WTC11 (cell line): Measurements from ENCODE around the gene BCS1L.

Experiments used
- AFF4 ChIP-seq: sonication (generic); formaldehyde crosslinking; IDR thresholded peaks from 2 replicates; pipeline ENCODE4 v1.8.1; 2023; ENCODE audit warnings: mild to moderate bottlenecking, missing genetic modification reagents, borderline replicate concordance
- NR1H2 ChIP-seq: sonication (generic); formaldehyde crosslinking; IDR thresholded peaks from 2 replicates; pipeline ENCODE4 v1.9.0; 2021; ENCODE audit warnings: mild to moderate bottlenecking, moderate library complexity, missing genetic modification reagents
- STAT6 ChIP-seq: sonication (generic); formaldehyde crosslinking; conservative IDR thresholded peaks from 2 replicates; pipeline ENCODE4 v1.8.1; 2023; ENCODE audit warnings: mild to moderate bottlenecking, low read depth, missing genetic modification reagents, moderate library complexity
- ZBTB21 ChIP-seq: sonication (generic); formaldehyde crosslinking; IDR thresholded peaks from 2 replicates; pipeline ENCODE4 v1.8.1; 2023; ENCODE audit warnings: mild to moderate bottlenecking, missing genetic modification reagents, borderline replicate concordance
- TF ChIP-seq, protein P1 (sequence below): sonication (generic); formaldehyde crosslinking; IDR thresholded peaks from 2 replicates; pipeline ENCODE4 v1.8.1; 2023; ENCODE audit warnings: mild to moderate bottlenecking, moderate library complexity, missing genetic modification reagents
- TF ChIP-seq, protein P2 (sequence below): sonication (generic); formaldehyde crosslinking; IDR thresholded peaks from 2 replicates; pipeline ENCODE4 v1.8.1; 2023; ENCODE audit warnings: mild to moderate bottlenecking, missing genetic modification reagents, moderate library complexity
- TF ChIP-seq, protein P3 (sequence below): sonication (generic); formaldehyde crosslinking; IDR thresholded peaks from 2 replicates; pipeline ENCODE4 v1.8.1; 2022; ENCODE audit warnings: mild to moderate bottlenecking, missing genetic modification reagents, moderate library complexity, borderline replicate concordance

- TF ChIP-seq NR1H2 (CRISPR knock-in tag) (no peak), STAT6 (CRISPR knock-in tag) (no peak), ZBTB21 (no peak), AFF4 (CRISPR knock-in tag) (no peak)
- TF ChIP-seq, protein P1, sequence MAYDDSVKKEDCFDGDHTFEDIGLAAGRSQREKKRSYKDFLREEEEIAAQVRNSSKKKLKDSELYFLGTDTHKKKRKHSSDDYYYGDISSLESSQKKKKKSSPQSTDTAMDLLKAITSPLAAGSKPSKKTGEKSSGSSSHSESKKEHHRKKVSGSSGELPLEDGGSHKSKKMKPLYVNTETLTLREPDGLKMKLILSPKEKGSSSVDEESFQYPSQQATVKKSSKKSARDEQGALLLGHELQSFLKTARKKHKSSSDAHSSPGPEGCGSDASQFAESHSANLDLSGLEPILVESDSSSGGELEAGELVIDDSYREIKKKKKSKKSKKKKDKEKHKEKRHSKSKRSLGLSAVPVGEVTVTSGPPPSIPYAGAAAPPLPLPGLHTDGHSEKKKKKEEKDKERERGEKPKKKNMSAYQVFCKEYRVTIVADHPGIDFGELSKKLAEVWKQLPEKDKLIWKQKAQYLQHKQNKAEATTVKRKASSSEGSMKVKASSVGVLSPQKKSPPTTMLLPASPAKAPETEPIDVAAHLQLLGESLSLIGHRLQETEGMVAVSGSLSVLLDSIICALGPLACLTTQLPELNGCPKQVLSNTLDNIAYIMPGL (CRISPR knock-in tag): no peak
- TF ChIP-seq, protein P2, sequence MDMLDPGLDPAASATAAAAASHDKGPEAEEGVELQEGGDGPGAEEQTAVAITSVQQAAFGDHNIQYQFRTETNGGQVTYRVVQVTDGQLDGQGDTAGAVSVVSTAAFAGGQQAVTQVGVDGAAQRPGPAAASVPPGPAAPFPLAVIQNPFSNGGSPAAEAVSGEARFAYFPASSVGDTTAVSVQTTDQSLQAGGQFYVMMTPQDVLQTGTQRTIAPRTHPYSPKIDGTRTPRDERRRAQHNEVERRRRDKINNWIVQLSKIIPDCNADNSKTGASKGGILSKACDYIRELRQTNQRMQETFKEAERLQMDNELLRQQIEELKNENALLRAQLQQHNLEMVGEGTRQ (CRISPR knock-in tag): no peak
- TF ChIP-seq, protein P3, sequence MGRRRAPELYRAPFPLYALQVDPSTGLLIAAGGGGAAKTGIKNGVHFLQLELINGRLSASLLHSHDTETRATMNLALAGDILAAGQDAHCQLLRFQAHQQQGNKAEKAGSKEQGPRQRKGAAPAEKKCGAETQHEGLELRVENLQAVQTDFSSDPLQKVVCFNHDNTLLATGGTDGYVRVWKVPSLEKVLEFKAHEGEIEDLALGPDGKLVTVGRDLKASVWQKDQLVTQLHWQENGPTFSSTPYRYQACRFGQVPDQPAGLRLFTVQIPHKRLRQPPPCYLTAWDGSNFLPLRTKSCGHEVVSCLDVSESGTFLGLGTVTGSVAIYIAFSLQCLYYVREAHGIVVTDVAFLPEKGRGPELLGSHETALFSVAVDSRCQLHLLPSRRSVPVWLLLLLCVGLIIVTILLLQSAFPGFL (CRISPR knock-in tag): no peak
Measured at GRCh38 chr2:218708086-218708485, 48.6 kb downstream of the BCS1L start.
